Stimulated activated CD4-positive, alpha-beta T cell treated with anti-CD3 and anti-CD28 coated beads, Interleukin-1b, Interleukin-23, amount 100 ng/mL, for 48 hours (primary cell): ENCODE measurements around the gene TGM5.
"Not testable (repeated sequence)": the region's sequence is repeated elsewhere in the genome, so short reads cannot be mapped to it uniquely, and the experiment has no call there.

Source experiments
- DNase-seq: peaks from one replicate; pipeline ENCODE4 v3.0.0-alpha.2; 2020

The TGM5 gene

DNA sequence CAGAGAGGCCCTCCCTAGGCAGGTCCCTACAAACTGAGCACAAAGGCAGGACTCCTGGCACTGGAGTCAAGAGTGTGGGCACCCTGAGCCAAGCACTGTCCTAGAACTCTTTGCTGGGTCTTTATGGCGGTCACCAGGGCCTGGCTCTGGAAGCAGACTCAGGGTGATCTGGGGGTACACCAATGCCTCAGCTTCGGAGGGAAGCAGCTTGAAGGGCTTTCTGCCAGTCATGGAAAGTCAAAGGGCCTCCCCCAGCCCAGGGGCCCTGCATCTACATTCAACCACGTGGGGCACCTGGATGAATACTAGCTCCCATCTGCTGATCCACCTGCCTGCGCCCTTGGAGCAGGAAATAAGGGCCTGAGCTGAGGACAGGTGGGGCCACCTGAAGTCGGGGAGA lies 53.3 kb downstream of the TGM5 start:
- DNase-seq, result no peak

DNA sequence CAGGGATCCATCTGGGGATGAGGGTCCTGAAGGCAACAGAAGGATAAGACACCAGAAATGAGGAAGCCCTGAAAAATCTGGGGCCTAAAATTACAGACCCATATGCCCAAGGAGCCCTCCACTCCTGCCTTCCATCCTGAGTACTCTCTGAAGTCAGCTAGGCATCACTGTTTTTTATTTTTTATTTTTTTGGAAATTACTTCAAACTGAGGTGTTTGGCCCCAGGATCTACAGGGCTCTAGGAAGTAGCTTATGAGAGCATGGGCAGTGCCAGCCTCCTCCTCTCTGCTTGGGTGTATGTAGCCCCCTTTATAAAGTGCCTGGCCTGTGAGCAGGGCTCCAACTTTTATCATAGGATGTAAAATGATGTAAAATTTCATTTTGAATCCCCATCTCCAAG lies 53.8 kb downstream of the TGM5 start:
- DNase-seq, result no peak

DNA sequence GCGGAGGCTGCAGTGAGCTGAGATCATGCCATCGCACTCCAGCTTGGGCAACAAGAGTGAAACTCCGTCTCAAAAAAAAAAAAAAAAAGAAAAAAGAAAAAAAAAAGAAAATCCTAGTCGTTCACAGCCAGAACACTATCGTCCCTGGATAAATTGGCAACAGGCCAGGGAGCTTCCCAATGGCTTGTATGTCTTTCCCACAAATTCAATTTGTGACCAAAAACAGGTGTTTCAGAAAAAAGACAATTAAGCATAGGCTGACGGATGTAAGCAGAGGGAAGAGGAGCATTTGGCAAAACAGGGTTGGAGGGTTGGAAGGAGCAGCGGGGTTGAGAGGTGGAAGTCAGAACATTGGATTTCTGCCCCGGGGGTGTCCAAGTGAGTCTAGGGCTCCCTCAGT lies 54.4 kb downstream of the TGM5 start:
- no peak for DNase-seq

DNA sequence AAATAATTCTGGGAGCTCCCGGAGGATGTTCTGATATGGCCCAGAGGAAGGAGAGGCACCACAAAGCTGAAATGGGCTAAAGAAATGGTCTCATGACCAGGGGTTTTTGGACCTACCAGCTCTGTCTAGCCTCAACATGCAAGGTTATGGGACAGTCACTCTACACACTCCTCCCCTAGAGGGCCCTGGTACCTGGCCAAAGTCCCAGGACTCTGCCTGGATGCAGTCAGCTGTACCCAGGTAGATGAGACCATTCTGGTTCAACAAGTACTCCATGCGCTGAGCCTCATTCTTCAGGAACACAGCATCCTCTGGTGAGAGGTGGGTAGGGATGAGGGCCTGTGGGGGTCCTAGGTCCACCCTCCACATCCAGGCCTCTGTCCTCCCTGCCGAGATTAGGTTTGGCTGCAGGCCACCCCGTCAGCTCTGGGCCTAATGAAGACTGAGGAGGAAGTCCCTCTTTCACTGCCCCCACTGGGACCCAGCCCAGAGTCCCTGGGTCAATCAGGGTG lies 55.4 kb downstream of the TGM5 start:
- DNase-seq, result no peak

DNA sequence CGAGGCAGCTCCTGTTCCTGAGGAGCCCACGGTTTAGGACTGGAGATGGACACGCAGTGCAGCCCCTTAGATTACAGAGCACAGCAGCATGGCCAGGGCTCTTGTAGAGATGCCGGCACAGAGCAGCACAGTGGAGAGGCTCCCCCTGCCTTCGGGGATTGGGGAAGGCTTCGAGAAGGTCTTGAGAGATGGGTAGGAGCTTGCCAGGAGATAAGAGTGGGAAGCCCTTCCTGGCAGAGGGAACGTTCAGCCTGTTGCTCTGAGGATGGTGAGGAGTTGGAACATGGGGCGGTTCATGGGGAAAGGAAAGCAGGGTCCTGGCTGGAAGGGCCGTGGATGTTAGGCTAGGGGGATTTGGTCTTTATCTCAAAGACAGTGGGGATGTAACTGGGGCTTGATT lies 55.9 kb downstream of the TGM5 start:
- DNase-seq, result no peak

DNA sequence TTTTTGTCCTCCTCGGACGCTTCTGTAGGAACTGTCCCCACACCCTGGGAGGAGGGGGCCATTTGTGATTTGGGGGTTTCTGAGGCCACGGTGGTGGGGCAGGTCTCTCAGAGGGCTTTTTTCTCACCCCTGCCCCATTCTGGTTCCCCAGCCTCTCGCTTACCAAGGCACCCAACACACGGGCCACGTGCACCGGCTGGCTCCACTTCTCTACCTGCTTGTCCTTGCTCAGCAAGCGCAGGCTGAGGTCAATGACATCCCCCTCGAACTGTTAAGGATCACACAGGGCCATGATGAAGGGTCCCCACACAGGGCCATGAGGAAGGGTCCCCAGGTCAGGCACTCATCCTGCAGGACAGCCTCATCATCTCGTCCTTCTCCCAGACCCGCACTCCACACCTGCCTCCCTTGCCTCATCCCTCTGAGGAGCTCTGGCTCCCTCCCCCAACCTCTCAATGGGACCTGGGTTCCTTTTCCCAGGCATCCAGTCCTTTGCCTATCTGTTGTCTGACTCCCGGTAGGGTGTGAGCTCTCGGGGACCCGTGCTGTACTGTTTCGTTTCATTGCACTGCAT lies 56.5 kb downstream of the TGM5 start:
- DNase-seq, result no peak

DNA sequence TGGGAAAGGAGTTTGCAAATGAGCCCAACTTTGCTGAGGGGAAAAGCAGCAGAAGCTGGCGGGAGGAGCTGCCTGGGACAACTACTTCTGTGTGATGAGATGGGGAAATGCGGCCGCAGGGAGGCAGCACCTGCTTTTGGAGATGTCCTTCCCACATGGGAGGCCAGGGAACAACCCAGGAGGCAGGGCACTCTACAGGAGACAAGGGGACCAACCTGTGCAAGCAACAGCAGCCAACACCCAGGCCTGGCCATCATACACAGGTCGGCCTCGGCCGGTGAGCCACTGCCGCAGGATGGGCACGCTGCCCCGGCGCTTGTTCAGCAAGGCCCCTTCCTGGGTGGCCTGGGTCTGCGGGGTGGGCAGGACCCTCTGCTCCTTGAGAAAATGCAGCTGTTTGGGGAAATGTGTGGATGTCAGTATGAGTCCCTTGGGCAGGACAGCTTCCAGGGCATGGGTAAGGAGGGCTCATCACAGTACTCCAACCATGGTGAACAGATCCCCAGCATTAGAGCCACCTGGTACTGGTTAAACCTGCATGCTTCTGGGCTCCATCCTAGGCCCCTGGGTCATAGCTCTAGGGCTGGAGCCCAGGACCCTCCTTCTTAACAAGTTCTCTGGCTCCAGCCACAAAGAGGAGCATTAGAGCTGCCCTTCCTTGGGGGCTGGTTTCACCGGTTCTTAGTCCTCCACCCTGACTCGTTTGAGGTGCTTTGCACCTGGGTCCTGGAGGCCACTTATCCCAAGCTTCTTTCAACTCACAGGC lies 57.5 kb downstream of the TGM5 start:
- DNase-seq, result no peak

DNA sequence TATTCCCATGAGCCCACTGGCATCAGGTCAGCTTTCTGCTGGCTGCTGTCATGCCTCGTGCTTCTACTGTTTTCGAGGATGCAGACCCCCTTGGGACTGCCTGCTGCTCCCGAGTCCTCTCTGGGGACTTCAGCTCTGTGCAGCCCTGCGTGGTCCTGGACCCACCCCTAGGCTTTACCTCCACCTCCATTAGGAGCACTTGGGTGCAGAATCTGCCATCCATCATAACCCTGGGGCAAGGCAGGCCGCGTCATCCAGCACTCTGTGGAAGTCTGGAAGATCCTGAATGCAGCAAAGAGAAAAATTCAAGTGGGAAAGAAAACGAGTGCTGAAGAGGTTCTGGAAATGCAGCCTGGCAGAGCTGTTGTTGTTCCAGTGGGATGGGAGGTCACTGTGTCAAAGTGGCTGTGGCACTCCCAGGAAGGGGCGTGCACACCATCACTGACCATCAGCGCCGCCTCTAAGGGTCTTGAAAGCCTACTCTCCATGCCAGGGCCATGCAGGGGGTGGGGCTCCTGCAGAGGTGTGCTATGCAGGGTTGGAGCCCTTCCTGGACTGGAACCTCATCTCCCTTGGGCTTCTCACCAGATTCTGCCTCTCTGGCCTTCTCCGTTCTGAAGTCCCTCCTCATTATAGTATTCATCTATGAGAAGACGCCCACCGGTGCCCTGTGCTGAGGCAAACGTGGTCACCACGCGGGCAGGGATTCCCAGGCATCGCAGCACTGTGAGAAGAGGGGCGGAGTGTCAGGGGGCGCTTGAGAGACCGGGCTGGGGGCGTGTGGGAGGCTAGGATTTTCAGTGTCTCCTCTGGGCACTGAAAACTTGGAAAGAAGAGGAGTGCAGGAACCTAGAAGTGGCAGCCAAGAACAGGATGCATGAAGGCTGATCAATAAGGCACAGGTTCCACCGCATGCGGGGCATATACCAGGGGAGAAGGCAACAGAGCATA lies 58.4 kb downstream of the TGM5 start:
- no peak for DNase-seq

DNA sequence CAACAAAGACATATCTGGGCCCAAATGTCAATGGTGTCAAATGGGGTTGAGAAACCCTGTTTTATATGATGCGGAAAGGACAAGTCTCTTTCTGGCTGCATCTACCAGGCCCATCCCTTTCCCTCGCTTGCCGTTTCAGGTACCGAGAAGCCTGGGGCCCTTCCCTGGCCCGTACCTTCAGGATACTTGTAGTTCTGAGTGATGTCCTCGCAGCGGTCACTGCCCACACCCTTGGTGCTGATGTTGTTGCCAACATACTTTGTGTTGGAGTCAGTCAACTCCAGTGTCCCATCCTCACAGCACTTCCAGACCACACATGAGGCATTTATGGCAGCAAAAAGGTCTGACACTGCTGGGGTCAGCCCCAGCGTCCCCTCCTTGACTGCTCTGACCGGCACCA lies 59.7 kb downstream of the TGM5 start:
- DNase-seq, result no peak

DNA sequence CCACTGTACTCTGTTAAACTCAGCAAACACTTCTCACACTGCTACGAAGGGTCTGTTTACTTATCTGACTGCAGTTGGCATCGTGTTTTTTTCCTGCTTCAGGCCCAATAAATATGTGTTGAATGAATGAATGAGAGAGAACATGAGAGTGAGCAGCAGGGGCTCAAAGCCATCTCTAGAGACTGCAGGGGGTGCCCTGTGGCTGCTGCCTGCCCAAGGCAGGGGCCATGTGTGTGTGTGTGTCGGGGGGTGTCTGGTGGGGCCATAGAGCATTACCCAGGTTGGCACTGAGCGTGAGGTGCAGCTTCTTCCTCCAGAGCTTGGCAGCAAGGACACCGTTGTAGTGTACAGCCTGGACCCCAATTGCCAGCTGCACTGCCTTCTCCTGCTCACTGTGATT lies 60.7 kb downstream of the TGM5 start:
- no peak for DNase-seq

DNA sequence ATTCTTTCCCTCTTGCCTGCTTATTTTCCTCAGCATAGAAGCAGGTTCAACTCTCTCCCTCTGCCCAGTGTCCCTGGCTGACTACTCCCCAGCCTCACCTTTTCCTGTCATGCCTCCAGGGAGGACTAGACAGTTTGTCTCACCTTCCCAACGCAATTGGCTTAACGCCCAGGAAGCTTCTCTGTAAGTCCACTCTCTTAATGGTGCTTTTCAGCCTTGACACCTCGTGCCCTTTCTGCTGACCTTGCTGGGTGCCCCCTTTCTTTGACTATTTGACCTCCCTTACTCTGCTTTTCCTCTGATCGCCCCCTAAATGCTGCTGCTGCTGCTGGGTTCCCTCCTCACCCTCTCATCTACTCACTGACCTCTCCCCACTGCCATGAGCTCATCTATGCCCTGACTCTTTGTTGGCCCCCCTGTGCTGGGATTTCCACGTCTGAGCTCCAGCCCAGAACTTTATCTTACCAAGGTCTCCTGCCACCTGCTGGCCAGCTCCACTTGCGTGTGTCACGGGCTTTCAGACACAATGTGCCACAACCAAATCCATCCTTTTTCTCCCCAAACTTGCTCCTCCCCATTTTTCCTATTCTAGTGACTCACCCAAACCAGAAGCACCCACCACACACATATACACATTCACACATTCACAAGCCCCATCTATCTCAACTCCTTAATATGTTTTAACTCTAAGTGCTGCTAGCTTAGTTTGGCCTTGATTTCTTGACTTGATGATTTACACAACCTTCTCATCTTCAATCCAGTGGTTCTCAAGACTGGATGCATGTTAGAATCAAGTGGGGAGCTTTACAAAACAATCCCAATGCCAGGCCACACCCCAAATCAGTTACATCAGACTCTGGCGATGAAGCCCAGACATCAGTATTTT lies 62.5 kb downstream of the TGM5 start:
- DNase-seq, result peak; percentile 45

DNA sequence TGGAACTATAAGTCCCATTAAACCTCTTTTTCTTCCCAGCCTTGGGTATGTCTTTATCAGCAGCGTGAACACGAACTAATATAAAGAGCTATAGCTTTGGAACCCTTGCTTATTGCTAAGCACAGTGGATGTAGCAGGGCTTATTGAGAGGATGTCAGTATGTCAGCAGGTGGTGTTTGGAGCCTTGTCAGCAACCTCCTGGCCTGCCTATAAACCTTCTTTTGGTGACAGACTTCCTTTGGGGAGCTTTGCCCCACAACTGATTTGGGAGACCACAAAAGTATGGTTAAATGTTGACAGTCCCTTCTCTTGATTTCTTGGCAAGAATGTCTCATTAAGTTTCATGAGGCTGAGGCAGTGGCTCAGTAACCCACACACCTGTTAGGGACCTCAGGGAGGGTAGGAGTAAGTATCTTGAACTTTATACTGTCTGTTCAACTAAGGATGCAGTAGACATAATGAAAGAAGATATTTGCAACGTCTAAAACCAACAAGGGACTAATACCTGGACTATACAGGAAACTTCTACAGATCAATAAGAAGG lies 66.7 kb downstream of the TGM5 start:
- no peak for DNase-seq

DNA sequence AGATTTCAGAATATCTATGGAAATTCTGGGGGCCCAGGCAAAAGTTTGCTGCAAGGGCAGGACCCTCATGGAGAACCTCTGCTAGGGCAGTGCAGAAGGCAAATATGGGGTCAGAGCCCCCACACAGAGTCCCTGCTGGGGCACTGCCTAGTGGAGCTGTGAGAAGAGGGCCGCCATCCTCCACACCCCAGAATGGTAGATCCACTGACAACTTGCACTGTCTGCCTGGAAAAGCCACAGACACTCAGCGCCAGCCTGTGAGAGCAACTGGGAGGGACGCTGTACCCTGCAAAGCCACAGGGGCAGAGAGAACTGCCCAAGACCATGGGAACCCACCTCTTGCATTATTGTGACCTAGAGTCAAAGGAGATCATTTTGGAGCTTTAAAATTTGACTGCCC lies 67.7 kb downstream of the TGM5 start:
- no peak for DNase-seq

DNA sequence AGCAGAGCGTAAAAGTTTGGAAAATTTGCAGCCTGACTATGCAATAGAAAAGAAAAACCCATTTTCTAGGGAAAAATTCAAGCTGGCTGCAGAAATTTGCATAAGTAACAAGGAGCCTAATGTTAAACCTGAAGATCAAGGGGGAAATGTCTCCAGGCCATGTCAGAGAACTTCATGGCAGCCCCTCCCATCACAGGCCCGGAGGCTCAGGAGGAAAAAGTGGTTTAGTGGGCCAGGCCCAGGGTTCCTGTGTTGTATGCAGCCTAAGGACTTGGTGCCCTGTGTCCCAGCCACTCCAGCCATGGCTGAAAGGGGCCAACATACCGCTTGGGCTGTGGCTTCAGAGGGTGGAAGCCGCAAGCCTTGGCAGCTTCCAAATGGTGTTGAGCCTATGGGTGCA lies 68.2 kb downstream of the TGM5 start:
- not testable (repeated sequence) for DNase-seq

DNA sequence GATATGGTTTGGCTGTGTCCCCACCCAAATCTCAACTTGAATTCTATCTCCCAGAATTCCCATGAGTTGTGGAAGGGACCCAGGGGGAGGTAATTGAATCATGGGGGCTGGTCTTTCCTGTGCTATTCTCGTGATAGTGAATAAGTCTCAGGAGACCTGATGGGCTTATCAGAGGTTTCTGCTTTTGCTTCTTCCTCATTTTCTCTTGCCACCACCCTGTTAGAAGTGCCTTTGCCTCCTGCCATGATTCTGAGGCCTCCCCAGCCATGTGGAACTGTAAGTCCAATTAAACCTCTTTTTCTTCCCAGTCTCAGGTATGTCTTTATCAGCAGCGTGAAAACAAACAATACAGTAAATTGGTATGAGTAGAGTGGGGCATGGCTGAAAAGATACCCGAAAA lies 69.0 kb downstream of the TGM5 start:
- DNase-seq, result not testable (repeated sequence)

DNA sequence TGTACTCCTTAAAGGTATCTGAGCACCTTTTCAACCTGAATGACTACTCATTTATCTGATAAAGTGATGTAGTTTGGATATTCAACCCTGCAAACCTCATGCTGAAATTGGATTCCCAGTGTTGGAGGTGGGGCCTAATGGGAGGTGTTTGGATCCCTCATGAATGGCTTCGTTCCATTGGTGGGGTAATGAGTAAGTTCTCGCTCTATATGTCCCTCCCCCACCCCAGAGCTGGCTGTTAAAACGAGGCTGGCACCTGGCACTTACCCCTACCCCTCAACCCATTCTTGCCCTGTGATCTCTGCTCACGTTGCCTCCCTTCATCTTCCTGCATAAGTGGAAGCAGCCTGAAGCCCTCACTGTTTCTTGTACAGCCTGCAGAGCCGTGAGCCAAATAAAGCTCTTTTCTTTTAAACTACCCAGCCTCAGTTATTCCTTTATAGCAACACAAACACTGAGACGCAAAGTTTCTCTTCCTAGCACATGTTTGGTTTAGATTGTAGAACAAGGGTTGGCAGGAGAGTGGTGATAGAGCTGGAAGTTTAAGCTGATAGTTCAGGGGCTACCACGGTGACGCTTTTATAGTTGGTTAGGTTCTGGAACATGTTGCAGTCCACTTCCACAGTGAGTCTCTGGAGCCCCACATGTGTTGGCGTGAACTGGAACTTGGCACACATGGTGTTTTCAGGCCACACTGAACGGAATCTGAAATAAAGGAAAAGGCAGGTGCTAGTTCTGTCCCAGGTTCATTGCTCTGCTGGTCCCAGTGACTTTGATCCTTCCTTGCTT lies 69.8 kb downstream of the TGM5 start:
- no peak for DNase-seq

DNA sequence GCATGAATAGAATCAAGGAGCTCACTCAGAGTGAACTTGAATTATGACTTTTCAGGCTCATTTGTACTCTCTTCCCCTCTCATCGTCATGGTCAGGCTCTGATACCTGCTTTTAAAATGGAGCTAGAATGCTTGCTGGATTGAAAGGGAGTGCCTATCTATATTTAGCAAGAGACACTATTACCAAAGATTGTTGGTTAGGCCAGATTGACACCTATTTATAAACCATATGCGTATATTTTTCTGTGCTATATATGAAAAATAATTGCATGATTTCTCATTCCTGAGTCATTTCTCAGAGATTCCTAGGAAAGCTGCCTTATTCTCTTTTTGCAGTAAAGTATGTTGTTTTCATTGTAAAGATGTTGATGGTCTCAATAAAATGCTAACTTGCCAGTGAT lies 71.9 kb downstream of the TGM5 start:
- DNase-seq, result no peak

DNA sequence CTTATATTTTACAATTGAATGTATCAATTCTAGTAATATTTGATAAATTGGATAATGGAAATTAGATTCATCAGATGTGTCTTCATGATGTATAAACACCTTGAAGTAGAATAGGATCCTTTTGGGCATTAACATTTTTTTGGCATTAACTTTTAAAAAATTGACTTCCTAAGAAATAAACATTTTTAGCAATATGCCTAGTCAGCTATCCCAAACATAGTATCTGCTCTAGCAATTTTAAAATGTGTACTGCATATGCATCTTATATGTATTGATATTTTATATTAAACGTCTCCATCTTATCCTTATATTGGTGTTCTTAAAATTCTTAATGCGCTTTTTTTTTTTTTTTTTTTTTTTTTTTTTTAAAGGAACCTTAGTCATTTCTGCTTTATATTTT lies 73.0 kb downstream of the TGM5 start:
- DNase-seq, result no peak

DNA sequence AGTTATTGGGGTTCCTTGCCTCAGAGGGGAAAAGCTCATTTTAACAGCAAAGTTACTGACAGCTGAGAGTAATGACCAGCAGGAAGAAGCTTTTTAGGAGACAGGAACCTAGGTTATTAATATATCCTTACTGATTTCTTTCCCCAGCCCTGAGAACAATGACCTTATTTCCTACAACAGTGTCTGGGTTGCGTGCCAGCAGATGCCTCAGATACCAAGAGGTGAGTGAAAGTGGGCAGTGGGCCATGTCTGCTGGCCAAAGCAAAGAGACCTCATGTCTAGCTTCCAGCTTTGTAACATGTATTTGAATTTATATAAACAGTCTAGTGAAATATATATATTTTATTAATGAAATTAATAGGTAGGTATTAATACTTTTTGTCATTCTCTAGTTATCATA lies 76.5 kb downstream of the TGM5 start:
- no peak for DNase-seq

DNA sequence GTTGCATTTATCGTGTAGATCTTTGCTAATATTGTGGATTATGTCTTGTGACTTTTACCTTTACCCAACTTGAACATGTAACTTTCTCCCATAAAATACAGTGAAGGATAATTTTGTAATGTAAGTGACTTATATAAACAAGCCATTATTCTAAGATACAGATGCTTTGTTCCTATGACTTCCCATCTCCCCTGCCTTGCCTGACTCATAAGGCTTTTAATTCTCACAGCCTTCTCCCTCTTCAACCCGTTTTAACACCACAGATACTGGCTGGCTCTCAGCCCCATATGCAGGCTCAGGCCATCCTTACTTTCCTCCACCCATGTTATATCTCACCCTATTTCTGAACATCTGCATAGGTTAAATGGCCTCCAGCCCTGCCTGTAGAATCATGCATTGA lies 77.4 kb downstream of the TGM5 start:
- DNase-seq, result no peak

DNA sequence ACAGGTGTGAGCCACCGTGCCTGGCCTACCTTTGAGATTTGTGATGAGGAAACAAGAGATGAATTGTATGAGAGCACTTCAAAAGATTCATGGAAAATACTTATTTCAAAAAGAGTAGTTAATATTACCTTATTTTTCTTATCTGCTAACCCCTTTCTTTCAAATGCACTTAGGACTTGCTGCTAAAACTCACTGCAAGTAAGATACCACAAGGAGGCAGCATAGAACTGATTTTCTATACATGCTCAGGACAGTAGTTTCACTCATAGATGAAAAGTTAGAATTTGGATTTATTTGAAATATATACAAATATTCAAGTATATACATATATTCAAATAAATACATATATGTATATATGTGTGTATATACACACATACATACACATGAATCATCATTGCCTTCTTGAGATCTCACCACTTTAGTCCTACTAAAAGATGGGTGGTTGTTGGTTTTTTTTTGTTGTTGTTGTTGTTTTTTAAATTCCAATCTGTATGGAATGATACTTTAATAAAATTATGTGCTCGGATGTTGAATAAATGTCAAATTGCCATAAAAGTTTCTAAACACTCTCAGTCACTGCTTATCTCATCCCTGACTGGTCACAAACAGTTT lies 79.1 kb downstream of the TGM5 start:
- DNase-seq, result no peak
